Pancreas (tissue), 10 donors: ENCODE measurements around the gene COL8A2. TPM values are rescaled to one million over a fixed set of nuclear protein-coding genes. Genes with fewer than 3 reads are reported as not detected.
A peak's percentile ranks its signal among the peaks of the same experiment; 100 is the strongest.

Source experiments
- ATAC-seq, 4 donors: fragments of 200-7000 bp; cut with Tn5 transposase; one replicate each; pipeline versions ENCODE4 v1.8.0 to v1.9.1; 2020; ENCODE audit warnings: mild to moderate bottlenecking in 4 of 4, moderate library complexity in 4 of 4
- DNase-seq, 6 donors: peaks; one replicate each; pipeline ENCODE4 v3.0.0-alpha.2; 2020
- FAIRE-seq: peaks from 2 replicates; lab custom pipeline; 2012; peaks lifted over from hg19 to GRCh38; lab: Jason Lieb, UNC
- H3K27ac ChIP-seq, 4 donors: fragments of 200-600 bp; sonication (generic); 1 replicate in 3 of 4; 2 replicates in 1 of 4; pipeline versions ENCODE4 v1.5.0 to v1.8.0; 2020
- H3K27me3 ChIP-seq, 4 donors: fragments of 200-600 bp; one replicate each; pipeline ENCODE4 v1.8.0; 2021
- H3K36me3 ChIP-seq, 3 donors: fragments of 200-600 bp; sonication (generic) in 1 of 3; one replicate each; pipeline versions ENCODE4 v1.5.0 to v1.8.0; 2020 to 2021
- H3K4me1 ChIP-seq, 3 donors: fragments of 200-600 bp; one replicate each; pipeline ENCODE4 v1.8.0; 2021
- H3K4me3 ChIP-seq, 4 donors: fragments of 200-600 bp; sonication (generic) in 2 of 4; one replicate each; pipeline versions ENCODE4 v1.5.0 to v1.8.0; 2020 to 2021
- H3K9me3 ChIP-seq, 4 donors: fragments of 200-600 bp; one replicate each; pipeline ENCODE4 v1.8.0; 2021
- WGBS, 2 donors: extraction: QIAGEN DNeasy Blood & Tissue Kit; methylation state at CpG; one replicate each; pipeline ENCODE4 v1.1.7; 2013; 5-methylcytosine and 5-hydroxymethylcytosine counted together
- intact Hi-C, 3 donors: fragments of 100-400 bp; cut with DNase I; formaldehyde crosslinking; loops; one replicate each; pipeline versions ENCODE4 v1.11.1 to v1.14.2; 2022
- polyA plus RNA-seq, 2 donors: library from polyadenylated mRNA; stranded (reverse); fragments of 200-250 nt; gene quantifications; one replicate each; pipeline ENCODE4 v1.2.3, GENCODE V29; 2013
- total RNA-seq, 6 donors: library from RNA; stranded (reverse); fragmentation: NEBNext Ultra II Directional in 4 of 6; extraction: Animal tissue kit (Norgen Biotek cat#: 25700) in 4 of 6; gene quantifications; one replicate each; pipeline versions ENCODE4 v1.2.1 to v1.2.4, GENCODE V29; 2021 to 2023
- TF ChIP-seq, protein P1 (sequence below), 4 donors: fragments of 200-600 bp; sonication (generic) in 3 of 4; IDR thresholded peaks; one replicate each; pipeline versions ENCODE4 v1.5.0 to v1.8.0; 2021; ENCODE audit warnings: antibody characterized with exemption in 4 of 4
- donor health status: healthy with polysubstance abuse.
- donor health status: DM: no; HTN: no; CAD: no; lungs with moderate emphysema.
- donor health status: DM: no; HTN: no; CAD: no.
- donor health status: control.
- donor health status: control.
- donor health status: Bipolar disorder and iron deficiency.
- donor health status: DM: yes; HTN: yes; CAD: no.
- donor health status: DM: no; HTN: no; CAD: no.
- donor health status: DM: no; HTN: no; CAD: no.
- donor health status: DM: yes; HTN: yes; CAD: no.

COL8A2 gene
- total and polyA plus RNA-seq, 8 donors, result 0.12 to 3.3 (median 0.36) TPM

- H3K36me3 ChIP-seq, result no peaks in the 10 kb centered on the region
- intact Hi-C loops, result no loop called here
- TF ChIP-seq, protein P1, sequence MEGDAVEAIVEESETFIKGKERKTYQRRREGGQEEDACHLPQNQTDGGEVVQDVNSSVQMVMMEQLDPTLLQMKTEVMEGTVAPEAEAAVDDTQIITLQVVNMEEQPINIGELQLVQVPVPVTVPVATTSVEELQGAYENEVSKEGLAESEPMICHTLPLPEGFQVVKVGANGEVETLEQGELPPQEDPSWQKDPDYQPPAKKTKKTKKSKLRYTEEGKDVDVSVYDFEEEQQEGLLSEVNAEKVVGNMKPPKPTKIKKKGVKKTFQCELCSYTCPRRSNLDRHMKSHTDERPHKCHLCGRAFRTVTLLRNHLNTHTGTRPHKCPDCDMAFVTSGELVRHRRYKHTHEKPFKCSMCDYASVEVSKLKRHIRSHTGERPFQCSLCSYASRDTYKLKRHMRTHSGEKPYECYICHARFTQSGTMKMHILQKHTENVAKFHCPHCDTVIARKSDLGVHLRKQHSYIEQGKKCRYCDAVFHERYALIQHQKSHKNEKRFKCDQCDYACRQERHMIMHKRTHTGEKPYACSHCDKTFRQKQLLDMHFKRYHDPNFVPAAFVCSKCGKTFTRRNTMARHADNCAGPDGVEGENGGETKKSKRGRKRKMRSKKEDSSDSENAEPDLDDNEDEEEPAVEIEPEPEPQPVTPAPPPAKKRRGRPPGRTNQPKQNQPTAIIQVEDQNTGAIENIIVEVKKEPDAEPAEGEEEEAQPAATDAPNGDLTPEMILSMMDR (IDR thresholded peaks at IDR 0.05), result no peak
- H3K4me3 ChIP-seq, result no peak overlapping the region
- WGBS, 2 donors, result 52 to 56% methylated on average over 4 of the region's 4 CpGs
- no peak for ATAC-seq
- no peak overlapping the region for H3K27ac ChIP-seq
- no peaks in the 10 kb centered on the region for H3K27me3 ChIP-seq
- DNase-seq, result no peak
- H3K9me3 ChIP-seq, result no peaks in the 10 kb centered on the region
- H3K4me1 ChIP-seq, result no peaks in the 10 kb centered on the region
- no peak for FAIRE-seq
Measured at GRCh38 chr1:36111151-36111550, 13.9 kb downstream of the COL8A2 start.

DNA sequence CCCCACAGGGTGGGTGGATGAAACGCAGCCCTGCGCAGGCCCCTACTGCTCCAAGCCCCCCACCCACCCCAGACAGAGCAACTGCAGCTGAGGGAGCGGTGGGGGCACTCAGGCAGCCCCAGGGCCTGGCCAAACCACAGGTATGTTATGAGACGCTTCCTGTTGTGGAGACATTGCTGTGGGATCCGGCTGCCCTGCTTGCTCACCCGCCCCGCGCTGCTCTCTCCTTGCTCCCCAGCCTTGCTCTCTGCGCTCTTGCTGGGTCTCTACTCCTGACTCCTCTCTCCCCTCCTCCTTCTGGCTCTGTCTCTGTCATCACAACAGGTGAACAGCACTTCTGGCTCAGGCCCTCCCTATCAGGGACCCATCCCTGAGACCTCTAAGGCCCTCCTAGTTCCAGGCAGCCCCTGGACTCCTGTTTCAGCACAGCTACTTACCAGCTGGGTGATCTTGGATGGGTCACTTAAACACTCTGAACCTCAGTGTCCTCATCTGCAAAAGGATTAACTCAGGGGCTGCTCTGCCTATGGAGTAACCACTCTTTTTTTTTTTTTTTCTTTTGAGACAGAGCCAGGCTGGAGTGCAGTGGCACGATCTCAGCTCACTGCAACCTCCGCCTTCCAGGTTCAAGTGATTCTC, 15.9 kb downstream of the COL8A2 start:
- no peak overlapping the region for H3K4me3 ChIP-seq
- TF ChIP-seq, protein P1 (IDR thresholded peaks at IDR 0.05), result no peak
- H3K36me3 ChIP-seq, result no peaks in the 10 kb centered on the region
- no peak for DNase-seq
- peak in 2 of 4 donors; percentile 11 to 49 for ATAC-seq
- H3K9me3 ChIP-seq, result no peaks in the 10 kb centered on the region
- no peaks in the 10 kb centered on the region for H3K4me1 ChIP-seq
- FAIRE-seq, result no peak
- intact Hi-C loops, result no loop called here
- WGBS, 2 donors, result 82 to 88% methylated on average over 11 of the region's 11 CpGs
- no peak overlapping the region for H3K27ac ChIP-seq
- H3K27me3 ChIP-seq, result no peaks in the 10 kb centered on the region

GRCh38 chr1:36108314-36108713, 16.7 kb downstream of the COL8A2 start:
- WGBS, 2 donors, result 61 to 71% methylated on average over 14 of the region's 14 CpGs
- Histone ChIP-seq H3K27me3 (no peaks in the 10 kb centered on the region), H3K4me1 (no peaks in the 10 kb centered on the region), H3K27ac (no peak overlapping the region), H3K36me3 (no peaks in the 10 kb centered on the region), H3K4me3 (no peak overlapping the region), H3K9me3 (no peaks in the 10 kb centered on the region)
- intact Hi-C loops, result no loop called here
- TF ChIP-seq, protein P1 (IDR thresholded peaks at IDR 0.05), result no peak
- DNase-seq, result no peak
- no peak for FAIRE-seq
- no peak for ATAC-seq

DNA sequence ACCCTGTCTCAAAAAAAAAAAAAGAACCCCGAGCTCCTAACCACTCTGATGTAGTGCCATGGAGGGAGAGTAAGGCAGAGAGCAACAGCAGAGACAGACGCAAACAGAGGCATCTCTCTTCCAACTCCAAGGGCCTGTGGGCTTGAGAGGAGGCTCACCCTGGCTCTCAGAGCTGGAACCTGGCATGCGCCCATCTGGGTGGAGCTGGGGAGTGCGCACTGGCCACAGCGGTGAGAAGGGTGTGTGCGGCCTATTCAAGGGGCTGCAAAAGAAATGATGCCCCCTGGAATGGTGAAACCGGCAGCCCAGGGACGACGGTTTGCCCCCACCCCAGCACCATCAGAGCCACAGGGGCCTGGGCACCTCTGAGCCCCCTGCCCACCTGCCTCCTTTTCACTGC, 17.6 kb downstream of the COL8A2 start:
- Histone ChIP-seq H3K36me3 (no peaks in the 10 kb centered on the region), H3K27me3 (no peaks in the 10 kb centered on the region), H3K9me3 (no peaks in the 10 kb centered on the region), H3K4me1 (no peaks in the 10 kb centered on the region), H3K27ac (no peak overlapping the region), H3K4me3 (no peak overlapping the region)
- WGBS, 2 donors, result 71 to 74% methylated on average over 9 of the region's 9 CpGs
- TF ChIP-seq, protein P1 (IDR thresholded peaks at IDR 0.05), result no peak
- ATAC-seq (no peak), FAIRE-seq (no peak), DNase-seq (no peak)
- intact Hi-C loops, result no loop called here

GRCh38 chr1:36106269-36106668, 18.8 kb downstream of the COL8A2 start:
- TF ChIP-seq, protein P1 (IDR thresholded peaks at IDR 0.05), result no peak
- Histone ChIP-seq H3K27ac (no peak overlapping the region), H3K36me3 (no peaks in the 10 kb centered on the region), H3K9me3 (no peaks in the 10 kb centered on the region), H3K27me3 (no peaks in the 10 kb centered on the region), H3K4me1 (no peaks in the 10 kb centered on the region), H3K4me3 (no peak overlapping the region)
- DNase-seq, result no peak
- intact Hi-C loops, result no loop called here
- WGBS, 2 donors, result 43 to 50% methylated on average over 5 of the region's 5 CpGs
- no peak for ATAC-seq
- no peak for FAIRE-seq
